IPS-NIHi11 (cell line): ENCODE data around the gene WNT3A.
"Not testable (repeated sequence)": the region's sequence is repeated elsewhere in the genome, so short reads cannot be mapped to it uniquely, and the experiment has no call there.

ENCODE experiments used
- DNase-seq: peaks from one replicate; pipeline ENCODE4 v3.0.0; 2012; ENCODE audit warnings: mixed read lengths, low spot score

Gene WNT3A, protein sequence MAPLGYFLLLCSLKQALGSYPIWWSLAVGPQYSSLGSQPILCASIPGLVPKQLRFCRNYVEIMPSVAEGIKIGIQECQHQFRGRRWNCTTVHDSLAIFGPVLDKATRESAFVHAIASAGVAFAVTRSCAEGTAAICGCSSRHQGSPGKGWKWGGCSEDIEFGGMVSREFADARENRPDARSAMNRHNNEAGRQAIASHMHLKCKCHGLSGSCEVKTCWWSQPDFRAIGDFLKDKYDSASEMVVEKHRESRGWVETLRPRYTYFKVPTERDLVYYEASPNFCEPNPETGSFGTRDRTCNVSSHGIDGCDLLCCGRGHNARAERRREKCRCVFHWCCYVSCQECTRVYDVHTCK

DNA sequence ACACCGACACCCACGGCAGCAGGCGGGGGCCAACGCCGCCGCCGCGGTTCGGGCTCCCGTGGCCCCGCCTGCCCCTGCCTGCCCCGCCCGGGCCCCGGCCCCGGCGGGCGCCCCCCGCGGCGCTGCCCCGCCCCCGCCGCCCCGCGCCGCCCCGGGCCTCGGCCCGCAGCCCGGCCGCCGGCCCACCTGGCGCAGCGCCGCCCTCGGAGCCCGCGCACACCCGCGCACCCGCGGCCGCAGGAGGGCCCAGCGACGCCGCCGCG is at the start of gene WNT3A:
TSS of gene WNT3A (plus strand) at position 213 of the 263 bp plus-strand sequence. CDS start 131 bp downstream, outside the sequence.
- DNase-seq: peak; percentile 72

DNA sequence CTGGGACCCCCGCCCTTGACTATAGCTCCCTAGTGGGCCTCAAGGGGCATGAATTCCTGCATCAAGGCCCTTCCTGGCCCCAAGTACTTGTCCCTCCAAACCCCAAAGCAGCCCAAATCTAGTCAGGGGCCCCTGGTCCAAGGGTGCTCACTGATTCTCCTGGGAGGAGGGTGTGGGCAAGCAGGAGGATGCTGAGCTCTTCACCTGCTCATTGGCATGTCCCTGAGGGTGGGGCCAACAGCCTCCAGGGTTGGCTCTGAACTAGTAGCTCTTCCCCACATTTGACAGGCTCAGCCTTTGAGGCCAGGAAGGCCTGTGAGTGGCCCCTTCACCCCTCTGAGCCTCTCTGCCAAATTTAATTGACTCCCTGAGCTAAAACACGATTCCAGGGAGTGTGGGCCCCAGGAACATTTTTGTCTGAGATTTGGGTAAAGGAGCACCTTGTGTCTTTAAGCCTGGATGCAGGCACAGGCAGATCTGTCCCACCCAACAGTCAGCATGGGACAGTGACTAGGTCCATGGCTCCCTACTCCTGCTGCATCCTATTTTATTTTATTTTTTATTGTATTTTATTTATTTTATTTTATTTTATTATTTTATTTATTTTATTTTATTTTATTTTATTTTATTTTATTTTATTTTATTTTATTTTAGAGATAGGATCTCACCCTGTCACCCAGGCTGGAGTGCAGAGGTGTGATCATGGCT is 48.0 kb upstream of the WNT3A start:
- DNase-seq: no peak

DNA sequence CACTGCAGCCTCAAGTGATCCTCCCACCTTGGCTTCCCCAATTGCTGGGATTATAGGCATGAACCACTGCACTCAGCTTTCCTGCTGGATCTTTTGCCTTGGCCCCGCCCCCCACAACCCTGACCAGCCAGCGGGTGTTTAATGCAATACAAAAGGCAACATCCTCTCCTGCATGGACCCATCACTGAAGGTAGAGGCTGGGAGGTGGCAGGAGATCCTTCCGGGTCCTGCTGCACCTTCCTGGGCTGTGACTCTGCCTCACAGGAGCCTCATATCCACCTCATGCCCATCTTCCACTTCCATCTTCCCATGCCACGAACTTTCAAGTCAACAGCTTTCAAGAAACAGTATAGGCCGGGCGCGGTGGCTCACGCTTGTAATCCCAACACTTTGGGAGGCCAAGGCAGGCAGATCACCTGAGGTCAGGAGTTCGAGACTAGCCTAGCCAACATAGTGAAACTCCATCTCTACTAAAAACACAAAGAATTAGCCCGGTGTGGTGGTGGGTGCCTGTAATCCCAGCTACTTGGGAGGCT is 47.4 kb upstream of the WNT3A start:
- DNase-seq: no peak

DNA sequence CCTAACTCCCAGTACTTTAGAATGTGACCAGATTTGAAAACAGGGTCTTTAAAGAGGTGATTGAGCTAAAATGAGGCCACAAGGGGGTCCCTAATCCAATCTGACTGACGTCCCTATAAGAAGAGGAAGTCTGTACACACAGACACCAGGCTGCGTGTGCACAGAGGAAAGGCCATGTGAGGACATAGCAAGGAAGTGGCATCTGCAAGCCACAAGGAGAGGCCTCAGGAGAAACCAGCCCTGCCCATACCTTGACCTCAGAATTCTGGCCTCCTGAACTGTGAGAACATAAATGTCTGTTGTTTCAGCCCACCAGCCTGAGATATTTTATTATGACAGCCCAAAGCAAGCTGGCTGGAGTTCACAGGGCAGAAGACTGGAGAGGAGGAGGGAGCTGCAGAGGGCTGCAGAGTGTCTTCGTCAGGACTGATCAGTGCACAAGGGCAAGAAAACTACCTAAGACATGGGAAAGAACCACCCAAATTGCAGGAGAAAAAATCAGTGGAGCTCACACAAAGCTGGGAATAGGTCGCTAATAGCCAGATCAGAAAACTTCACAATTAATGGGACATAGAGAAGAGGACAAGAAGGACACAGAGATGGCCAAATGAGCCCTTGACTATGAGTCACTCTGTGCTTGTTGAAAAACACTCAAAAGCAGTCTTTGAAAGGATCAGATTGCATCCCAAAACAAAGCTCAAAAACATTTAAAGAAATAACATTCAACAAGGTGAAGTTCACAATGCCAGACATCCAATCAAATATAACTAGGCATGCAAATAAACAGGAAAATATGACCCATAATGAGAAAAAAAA is 44.9 kb upstream of the WNT3A start:
- DNase-seq: no peak

DNA sequence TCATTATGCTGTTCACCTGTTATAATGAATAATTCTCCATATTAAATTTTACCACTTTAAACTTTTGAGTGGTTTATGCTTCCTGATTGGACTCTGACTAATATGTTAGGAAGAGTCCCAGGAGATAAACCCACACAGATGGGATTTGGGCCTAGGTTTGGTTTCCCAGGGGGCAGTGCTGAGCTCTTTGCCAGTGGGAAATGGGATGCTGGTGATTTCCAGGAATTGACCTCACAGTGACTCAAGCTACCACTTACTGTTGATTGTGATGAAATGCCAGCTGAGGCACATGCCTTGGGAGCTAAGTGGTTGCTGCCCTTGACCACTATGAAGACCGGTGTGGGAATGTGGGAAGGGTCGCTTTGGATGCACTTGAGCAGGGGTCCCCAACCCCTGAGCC is 40.1 kb upstream of the WNT3A start:
- DNase-seq: not testable (repeated sequence)

DNA sequence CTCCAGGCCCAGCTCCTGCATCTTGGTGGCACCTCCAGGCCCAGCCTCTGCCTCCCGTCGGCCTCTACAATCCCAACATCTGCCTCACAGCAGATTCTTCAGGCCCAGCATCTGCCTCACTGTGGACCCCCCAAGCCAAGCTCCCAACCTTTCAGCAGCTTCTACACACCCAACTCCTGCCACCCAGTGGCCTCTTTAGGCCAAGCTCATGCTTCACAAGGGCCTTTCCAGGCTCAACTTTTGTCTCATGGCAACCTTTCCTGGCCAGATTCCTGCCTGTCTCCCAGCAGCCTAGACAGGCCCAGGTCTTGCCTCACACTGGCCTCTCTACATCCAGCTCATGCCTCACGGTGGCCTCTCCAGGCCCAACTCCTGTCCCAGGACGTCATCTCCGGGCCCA is 39.0 kb upstream of the WNT3A start:
- DNase-seq: not testable (repeated sequence)

DNA sequence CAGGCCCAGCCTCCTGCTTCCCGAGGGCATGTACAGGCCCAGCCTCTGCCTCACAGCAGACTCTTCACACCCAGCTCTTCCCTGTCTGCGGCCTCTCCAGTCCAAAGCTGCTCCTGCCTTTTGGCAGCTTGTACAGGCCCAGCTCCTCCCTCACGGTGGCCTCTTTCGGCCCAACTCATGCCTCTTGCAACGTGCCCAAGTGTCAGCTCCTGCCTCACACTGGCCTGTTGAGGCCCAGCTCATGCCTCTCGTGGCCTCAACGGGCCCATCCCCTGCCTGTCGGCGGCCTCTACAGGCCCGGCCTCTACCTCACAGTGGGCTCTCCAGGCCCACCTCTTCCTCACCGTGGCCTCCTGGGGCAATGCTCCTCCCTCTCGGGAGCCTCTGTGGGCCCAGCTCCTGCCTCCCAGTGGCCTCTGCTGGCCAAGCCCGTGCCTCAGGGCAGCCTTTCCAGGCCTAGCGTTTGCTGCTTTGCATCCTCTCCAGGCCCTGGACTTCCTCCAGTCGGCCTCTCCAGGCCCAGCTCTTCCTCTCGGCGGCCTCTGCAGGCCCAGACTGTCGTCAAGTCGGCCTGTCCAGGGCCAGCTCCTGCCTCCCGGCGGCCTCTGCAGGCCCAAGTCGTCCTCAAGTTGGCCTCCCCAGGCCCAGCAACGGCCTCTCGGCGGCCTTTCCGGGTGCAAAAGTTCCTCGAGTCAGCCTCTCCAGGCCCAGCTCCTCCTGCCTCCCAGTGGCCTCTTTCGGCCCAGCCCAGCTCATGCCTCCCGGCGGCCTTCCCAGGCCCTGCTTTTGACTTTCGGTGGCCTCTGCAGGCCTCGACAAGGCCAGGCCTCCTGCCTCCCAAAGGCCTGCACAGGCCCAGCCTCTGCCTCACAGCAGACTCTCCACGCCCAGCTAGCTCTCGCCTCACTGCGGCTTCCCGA is 36.5 kb upstream of the WNT3A start:
- not testable (repeated sequence) for DNase-seq

DNA sequence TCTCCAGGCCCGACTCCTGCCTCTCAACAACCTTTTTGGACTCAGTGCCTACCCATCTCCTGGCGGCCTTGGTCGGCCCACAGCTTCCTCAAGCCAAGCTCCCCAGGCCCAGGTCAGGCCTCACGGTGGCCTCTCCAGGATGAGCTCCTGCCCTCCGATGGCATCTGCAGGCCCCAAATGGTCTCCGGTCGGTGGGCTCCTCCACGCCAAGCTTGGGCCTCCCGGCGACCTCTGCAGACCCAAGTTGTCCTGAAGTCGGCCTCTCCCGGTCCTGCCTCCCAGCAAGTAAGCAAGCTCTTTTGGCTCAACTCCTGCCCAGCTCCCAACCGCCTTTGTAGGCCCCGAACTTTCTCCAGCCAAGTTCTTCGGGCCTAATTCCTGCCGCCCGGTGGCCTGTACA is 35.6 kb upstream of the WNT3A start:
- DNase-seq: not testable (repeated sequence)

DNA sequence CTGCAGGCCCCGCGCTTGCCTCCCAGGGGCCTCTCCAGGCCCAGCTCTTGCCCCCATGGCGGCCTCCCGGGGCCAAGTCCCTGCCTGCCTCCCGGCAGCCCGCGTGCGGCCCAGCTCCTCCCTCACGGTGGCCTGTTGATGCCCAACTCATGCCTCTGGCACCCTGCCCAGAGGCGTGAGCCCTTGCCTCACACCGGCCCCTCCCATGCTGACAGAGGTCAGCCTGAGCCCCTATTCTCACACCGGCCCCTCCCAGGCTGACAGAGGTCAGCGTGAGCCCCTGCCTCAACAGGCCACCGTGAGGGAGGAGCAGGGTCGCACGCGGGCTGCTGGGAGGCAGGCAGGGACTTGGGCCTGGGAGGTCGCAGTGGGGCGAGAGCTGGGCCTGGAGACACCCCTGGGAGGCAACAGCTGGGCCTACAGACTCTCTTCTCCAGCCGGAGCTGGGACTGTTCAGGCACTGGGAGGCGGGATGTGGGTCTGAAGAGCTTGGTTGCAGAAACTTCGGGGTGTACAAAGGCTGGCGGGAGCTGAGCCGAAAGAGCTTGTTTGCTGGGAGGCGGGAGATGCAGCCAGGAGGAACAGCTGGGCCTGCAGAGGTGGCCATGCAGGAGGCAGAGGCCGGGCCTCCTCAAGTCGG is 35.0 kb upstream of the WNT3A start:
- not testable (repeated sequence) for DNase-seq

DNA sequence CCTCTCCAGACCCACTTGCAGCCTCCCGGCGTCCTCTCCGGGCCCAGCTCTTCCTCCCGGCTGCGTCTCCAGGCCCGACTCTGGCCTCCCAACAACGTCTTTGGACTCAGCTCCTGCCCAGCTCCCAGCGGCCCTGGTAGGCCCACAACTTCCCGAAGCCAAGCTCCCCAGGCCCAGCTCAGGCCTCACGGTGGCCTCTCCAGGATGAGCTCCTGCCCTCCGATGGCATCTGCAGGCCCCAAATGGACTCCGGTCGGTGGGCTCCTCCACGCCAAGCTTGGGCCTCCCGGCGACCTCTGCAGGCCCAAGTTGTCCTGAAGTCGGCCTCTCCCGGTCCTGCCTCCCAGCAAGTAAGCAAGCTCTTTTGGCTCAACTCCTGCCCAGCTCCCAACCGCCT is 34.5 kb upstream of the WNT3A start:
- not testable (repeated sequence) for DNase-seq

DNA sequence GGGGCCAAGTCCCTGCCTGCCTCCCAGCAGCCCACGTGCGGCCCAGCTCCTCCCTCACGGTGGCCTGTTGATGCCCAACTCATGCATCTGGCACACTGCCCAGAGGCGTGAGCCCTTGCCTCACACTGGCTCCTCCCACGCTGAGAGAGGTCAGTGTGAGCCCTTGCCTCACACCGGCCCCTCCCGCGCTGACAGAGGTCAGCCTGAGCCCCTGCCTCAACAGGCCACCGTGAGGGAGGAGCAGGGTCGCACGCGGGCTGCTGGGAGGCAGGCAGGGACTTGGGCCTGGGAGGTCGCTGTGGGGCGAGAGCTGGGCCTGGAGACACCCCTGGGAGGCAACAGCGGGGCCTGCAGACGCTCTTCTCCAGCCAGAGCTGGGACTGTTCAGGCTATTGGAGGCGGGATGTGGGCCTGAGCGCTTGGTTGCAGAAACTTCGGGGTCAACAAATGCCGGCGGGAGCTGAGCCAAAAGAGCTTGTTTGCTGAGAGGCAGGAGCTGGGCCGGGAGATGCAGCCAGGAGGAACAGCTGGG is 33.9 kb upstream of the WNT3A start:
- DNase-seq: not testable (repeated sequence)

DNA sequence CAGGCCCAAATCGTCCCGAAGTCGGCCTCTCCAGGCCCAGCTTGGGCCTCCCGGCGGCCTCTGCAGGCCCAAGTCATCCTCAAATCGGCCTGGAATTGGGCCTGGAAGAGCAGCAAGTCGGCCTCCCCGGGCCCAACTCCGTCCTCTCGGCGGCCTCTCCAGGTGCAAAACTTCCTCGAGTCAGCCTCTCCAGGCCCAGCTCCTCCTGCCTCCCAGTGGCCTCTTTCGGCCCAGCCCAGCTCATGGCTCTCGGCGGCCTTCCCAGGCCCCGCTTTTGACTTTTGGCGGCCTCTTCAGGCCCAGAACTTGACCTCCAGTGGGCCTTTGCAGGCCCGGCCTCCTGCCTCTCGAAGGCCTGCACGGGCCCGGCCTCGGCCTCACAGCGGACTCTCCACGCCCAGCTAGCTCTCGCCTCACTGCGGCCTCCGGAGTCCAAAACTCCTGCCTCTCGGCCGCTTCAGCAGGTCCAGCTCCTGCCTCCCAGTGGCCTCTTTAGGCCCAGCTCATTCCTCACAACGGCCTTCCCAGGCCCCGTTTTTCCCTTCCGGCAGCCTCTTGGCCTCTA is 33.0 kb upstream of the WNT3A start:
- DNase-seq: not testable (repeated sequence)

DNA sequence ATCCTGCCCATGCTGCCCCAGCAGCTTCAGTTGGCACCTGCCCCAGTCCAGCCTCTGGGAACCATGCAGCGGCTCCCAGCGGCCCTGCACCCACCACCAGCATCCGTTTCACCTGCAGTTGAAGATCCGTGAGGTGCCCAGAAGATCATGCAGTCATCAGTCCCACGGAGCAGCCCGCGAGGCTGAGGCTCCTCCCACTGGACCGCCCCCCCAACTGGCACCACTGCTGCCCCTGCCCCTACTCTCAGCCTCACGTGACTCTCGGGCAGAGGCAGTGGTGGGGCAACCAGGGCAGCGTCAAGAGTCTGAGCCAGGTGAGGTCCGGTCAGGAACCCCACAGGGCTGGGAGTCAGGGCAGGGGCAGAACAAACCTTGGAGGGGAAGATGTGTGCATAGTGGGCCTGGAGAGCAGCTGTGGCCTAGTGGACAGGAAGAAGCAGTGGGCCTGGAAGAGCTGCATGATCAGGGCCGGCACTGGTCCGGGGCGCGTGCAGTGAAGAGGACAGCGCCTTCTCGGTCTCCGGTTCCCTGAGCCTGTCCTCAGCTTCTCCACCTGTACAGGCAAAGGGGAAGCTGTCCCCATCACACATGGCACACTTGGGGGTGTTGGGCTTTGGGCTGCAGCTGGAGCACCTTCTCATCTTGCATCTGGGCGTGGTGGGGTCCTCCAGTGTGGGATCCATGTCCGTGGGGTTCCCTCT is 31.1 kb upstream of the WNT3A start:
- not testable (repeated sequence) for DNase-seq

DNA sequence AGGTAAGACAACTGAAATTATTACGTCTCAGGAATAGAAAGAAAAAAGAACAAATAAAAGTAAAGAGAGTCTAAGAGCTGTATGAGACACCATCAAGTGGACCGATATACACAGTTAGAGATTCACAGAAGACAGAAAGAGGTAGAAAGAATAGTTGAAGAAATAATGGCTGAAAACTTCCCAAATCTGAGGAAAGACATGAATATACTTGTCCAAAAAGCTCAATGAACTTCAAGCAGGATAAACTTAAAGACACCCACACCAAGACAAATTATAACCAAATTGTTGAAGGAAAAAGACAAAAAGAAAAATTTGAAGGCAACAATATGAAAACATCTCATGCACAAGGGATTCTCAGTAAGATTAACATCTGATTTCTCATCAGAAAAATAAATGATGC is 19.6 kb upstream of the WNT3A start:
- no peak for DNase-seq

DNA sequence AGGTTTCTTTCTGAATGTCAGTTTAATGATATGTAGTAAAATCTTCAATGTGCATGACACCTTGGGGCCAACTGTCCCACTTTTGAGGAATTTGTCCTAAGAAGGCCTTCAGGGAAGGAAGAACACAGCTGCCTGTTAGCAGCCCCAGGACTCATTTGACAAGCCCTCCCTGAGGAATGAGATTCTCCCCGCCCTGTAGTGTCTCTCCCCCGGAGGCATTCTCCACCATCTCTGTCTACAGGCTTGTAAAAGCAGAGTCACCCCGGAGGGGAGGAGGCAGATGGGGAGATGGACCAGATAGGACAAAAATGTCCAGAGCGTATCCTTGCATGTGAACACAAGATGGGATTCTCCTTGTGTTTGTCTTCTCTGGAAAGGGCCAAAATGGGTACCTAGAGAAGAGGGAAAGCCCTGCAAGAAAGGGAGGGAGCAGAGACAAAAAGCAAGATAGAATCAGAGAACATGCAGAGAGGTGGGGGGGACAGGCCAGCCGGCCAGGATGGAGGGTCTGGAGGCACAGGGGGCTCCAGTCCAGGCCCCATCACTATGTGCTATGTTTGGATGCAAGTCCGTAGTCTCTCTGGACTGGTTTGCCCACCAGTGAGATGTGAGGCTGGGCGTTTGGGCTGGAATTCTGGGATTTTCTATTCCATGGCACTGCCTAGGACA is 12.0 kb upstream of the WNT3A start:
- DNase-seq: no peak

DNA sequence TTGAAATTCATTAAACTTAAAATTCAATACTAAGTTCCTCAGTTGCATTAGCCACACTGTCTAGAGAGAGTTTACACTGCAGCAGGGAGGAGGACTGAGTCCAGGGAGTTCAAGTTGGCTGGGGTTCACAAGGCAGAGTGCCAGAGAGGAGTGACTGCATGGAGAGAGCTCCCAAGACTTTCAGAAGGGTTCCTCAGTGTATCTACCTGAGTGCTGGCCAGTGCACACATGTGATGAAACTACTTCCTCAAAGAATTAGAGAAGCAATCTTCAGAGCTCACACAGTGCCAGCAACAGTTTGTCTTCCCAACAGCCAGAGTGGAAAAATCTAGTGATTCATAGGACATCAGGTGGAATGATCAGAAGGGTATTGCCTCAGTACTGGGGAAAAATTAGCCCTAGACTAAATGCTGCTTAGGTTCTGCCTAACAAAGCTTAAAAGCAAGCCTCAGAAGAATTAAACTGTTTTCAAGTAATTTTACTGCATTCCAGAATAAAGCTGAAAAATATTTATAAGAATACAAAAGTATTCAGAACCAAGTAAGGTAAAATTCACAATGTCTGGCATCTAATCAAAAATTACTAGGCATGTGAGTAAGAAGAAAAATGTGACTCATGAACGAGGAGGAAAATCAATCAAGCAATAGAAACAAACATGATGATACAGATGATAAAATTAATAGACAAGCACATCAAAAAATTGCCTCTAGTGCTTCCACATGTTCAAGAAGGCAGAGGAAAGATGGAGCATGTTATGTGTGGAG is 10.4 kb upstream of the WNT3A start:
- no peak for DNase-seq

DNA sequence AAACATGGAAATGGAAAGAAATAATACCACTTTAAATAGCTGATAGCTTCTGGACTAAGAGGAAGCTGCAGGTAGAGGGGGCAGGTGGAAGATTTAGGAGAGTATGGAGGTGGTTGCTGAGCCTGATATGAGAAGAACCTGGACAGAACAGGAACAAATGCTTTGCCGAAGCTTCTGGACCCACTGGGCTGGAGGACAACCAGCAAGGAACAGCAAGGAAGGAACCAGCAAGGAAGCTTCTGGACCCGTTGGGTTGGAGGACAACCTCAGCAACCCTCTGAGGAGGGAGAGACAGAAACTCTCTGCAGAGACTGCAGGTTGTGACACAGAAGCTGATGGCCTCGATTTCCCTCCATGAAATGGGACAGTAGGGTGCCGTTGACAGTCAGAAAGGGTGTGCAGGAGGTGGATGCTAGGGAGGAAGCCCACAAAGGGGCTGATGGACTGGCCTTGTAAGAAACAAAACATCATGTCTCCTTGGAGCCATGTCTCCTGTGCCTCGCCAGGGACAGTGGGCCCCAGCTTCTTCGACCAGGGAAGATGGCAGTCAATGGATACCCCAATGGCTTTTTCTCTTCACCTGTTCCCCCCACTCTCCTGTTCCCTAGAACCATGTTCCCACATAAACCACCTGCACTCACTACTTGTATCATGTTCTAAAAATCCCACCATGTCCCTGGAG is 8.3 kb upstream of the WNT3A start:
- no peak for DNase-seq
